HPDE6-E6E7 (cell line): Measurements from ENCODE around the gene SEC16B.

Experiments used
- DNase-seq: peaks from one replicate; pipeline ENCODE4 v3.0.0; 2011; ENCODE audit warnings: missing footprints; ENCODE audit errors: extremely low spot score

SEC16B gene

GRCh38 chr1:177977141-177977540, 7.3 kb upstream of the SEC16B start:
- no peak for DNase-seq

GRCh38 chr1:177976596-177976995, 6.7 kb upstream of the SEC16B start:
- DNase-seq: no peak

GRCh38 chr1:177975588-177976495, 6.0 kb upstream of the SEC16B start:
- DNase-seq: no peak

GRCh38 chr1:177973585-177973984, 3.7 kb upstream of the SEC16B start:
- no peak for DNase-seq

GRCh38 chr1:177969109-177969508, 749 bp downstream of the SEC16B start:
- DNase-seq: no peak

GRCh38 chr1:177966199-177966598, 3.7 kb downstream of the SEC16B start:
- DNase-seq: no peak

- DNase-seq: no peak
Observed at GRCh38 chr1:177965293-177965692, 4.6 kb downstream of the SEC16B start.

GRCh38 chr1:177964336-177964735, 5.5 kb downstream of the SEC16B start:
- no peak for DNase-seq

GRCh38 chr1:177960939-177961622, 8.8 kb downstream of the SEC16B start:
- DNase-seq: no peak

- DNase-seq: peak; percentile 48
Observed at GRCh38 chr1:177959811-177960515, 9.9 kb downstream of the SEC16B start.

GRCh38 chr1:177958092-177958491, 11.8 kb downstream of the SEC16B start:
- no peak for DNase-seq

GRCh38 chr1:177954076-177954475, 15.8 kb downstream of the SEC16B start:
- no peak for DNase-seq

GRCh38 chr1:177953549-177953948, 16.3 kb downstream of the SEC16B start:
- no peak for DNase-seq

GRCh38 chr1:177952691-177953090, 17.2 kb downstream of the SEC16B start:
- DNase-seq: no peak

GRCh38 chr1:177952249-177952648, 17.6 kb downstream of the SEC16B start:
- no peak for DNase-seq

GRCh38 chr1:177950506-177950905, 19.4 kb downstream of the SEC16B start:
- no peak for DNase-seq

- peak; percentile 63 for DNase-seq
Observed at GRCh38 chr1:177948336-177948972, 21.4 kb downstream of the SEC16B start.

- DNase-seq: no peak
Observed at GRCh38 chr1:177947623-177948022, 22.2 kb downstream of the SEC16B start.

GRCh38 chr1:177945943-177946650, 23.8 kb downstream of the SEC16B start:
- peak; percentile 60 for DNase-seq

- DNase-seq: no peak
Observed at GRCh38 chr1:177944016-177944949, 25.6 kb downstream of the SEC16B start.
